GM18499 (cell line): Measurements from ENCODE around the gene FAM83C.

Experiments
- ATAC-seq: cut with Tn5 transposase; IDR thresholded peaks from one replicate; pipeline ENCODE4 v1.9.1; 2021; ENCODE audit warnings: moderate number of reproducible peaks; ENCODE audit not compliant: insufficient read depth, unreplicated experiment

The FAM83C gene

GRCh38 chr20:35240811-35241293 lies 51.4 kb downstream of the FAM83C start:
- no peak for ATAC-seq

GRCh38 chr20:35240083-35240810 lies 52.0 kb downstream of the FAM83C start:
- ATAC-seq = no peak

- no peak for ATAC-seq
These were observed 53.5 kb downstream of the FAM83C start for GRCh38 chr20:35238735-35239134.

DNA sequence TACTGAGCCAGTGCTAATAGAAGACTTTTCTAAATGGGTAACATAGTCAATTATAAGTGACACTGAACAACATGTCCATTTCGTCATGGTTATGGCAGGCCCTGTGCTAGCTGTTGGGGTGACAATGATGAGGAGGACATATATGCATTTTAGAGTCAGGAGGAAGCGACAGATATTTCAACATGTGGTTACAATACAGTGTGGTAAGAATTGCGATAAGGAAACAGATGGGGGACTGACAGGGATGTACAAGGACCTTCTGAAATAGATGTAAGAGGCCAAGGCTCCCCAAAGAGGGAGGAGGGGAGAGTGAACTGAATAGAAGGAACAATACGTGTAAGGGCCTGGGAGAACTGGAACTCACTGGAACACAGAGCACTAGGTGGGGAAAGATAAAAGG lies 54.1 kb downstream of the FAM83C start:
- ATAC-seq = no peak

DNA sequence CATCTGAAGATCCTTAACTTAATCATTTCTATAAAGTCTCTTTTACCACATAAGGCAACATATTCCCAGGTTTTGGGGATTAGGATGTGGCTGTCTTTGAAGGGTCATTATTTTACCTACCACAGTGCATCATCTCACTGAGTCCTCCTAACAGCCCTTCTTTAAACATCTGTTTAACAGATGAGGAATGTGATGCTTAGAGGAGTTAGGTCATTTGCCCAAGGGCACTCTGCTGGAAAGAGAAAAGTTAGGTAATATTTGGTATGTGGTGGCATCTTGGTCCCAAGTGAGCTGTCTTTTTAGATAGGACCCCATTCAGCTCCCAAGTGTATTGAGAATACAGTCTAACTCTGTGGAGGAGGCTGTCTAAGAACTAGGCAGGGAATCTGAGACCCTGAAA lies 54.7 kb downstream of the FAM83C start:
- no peak for ATAC-seq

DNA sequence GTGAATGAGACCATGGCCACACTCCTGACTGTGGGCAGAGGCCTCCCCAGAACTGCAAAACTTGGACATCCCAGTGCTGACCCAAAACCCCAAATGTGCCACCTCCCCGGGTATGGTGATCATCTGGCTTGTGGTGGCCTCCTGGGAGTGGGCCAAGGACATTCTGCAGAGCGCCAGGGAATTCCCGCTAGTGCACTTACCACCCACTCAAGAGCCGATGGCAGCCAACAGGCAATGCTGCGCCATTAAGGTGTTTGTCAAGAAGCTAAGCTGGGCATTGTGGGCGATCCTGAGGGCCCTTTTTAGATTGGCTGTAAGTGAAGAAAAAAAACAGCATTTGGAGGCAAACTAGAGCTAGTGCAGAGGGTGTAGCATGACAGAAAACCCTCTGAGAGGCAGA lies 56.3 kb downstream of the FAM83C start:
- ATAC-seq = no peak
